Activated CD4-positive, alpha-beta memory T cell treated with anti-CD3 and anti-CD28 coated beads, Interleukin-2, amount 10 ng/mL, durations not matched to agents 7 days and 5 days (primary cell): ENCODE results near the gene ZNF765. TPM values are rescaled to one million over a fixed set of nuclear protein-coding genes. Genes with fewer than 3 reads are reported as not detected.
"Not testable (repeated sequence)": the region's sequence is repeated elsewhere in the genome, so short reads cannot be mapped to it uniquely, and the experiment has no call there.

Source experiments
- CTCF ChIA-PET: fragments of 350-600 bp; sonication (Branson Sonifier 250); formaldehyde crosslinking; loops from one replicate; lab custom pipeline; 2021; ENCODE audit warnings: antibody characterized with exemption, inconsistent platforms; lab: Charles Lee
- POLR2A ChIA-PET: fragments of 350-600 bp; sonication (Branson Sonifier 250); formaldehyde crosslinking; loops from one replicate; lab custom pipeline; 2021; ENCODE audit warnings: antibody characterized with exemption; lab: Charles Lee
- DNase-seq: peaks from one replicate; pipeline ENCODE4 v3.0.0-alpha.2; 2020
- H3K27ac Mint-ChIP-seq: one replicate; pipeline ENCODE4 v1.8.0; 2021; ENCODE audit warnings: mild to moderate bottlenecking, mixed read lengths
- H3K27me3 Mint-ChIP-seq: one replicate; pipeline ENCODE4 v1.8.0; 2021; ENCODE audit warnings: mixed read lengths
- H3K36me3 Mint-ChIP-seq: one replicate; pipeline ENCODE4 v1.8.0; 2021; ENCODE audit warnings: low read depth, mixed read lengths
- H3K4me1 Mint-ChIP-seq: one replicate; pipeline ENCODE4 v1.8.0; 2021; ENCODE audit warnings: mixed read lengths
- H3K4me3 Mint-ChIP-seq: one replicate; pipeline ENCODE4 v1.8.0; 2021; ENCODE audit warnings: mild to moderate bottlenecking, mixed read lengths
- H3K9me3 Mint-ChIP-seq: one replicate; pipeline ENCODE4 v1.8.0; 2021; ENCODE audit warnings: mixed read lengths
- total RNA-seq, 2 experiments: library from RNA; stranded (reverse); gene quantifications; one replicate each; pipeline ENCODE4 v1.2.3, GENCODE V29; 2021

The ZNF765 gene
- total RNA-seq, 2 experiments from 2014 or later, result 11.8 to 12.7 TPM

DNA sequence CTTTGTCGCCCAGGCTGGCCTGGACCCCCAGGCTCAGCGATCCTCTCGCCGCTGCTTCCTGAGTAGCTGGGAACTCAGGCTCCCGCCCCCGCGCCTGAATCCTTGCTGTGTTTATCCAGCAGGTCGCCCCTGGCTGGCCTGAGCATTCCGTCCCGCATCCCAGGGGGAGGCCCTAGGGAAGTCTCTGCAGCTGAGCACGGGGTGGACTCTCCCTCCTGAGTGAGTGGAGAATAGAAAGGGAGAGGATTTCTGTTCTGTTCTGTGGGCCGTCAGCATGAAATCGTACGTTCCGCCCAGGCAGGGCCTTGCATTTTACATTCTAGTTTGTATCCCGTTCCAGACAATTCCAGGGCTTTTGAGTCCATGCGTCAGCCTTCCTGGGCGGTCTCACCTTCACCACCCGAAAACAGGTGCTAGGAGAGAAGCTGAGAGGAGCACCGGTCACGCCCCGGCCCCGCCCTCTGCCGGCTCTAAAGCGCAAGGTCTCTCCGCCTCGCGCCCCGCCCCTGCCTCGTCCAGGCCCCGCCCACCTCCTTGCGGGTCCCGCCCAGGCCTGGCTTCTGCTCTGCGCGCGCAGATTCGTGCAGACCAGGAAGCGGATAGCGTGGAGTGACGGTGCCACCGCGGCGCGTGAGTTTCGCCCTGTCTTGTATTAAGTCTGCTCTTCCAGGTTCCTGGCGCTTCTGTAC, 36.6 kb downstream of the ZNF765 start, which contains the start of gene ZNF761:
ZNF761 (plus strand) TSS at position 586 of the 689 bp plus-strand sequence. CDS start 15,285 bp downstream, outside the sequence.
- Mint-ChIP-seq H3K27me3 (no peaks in the 10 kb centered on the region), H3K4me1 (peaks cover 23% of the 10 kb centered on the region), H3K9me3 (peaks cover 21% of the 10 kb centered on the region), H3K36me3 (peaks cover 52% of the 10 kb centered on the region), H3K27ac (peak within 1 kb of the TSS; percentile 81), H3K4me3 (peak within 1 kb of the TSS; percentile 93)
- ChIA-PET POLR2A (interaction anchor here (1.3 to 1.5 kb wide), 2 partner anchors 43 to 89 kb away, joined by 4 to 7 read pairs; no protein-coding TSS in a partner anchor), CTCF (no interaction called here)
- DNase-seq, result peak; percentile 98

GRCh38 chr19:53432088-53432661, 37.2 kb downstream of the ZNF765 start:
- Mint-ChIP-seq H3K9me3 (peaks cover 23% of the 10 kb centered on the region), H3K27ac (peak overlapping the region; percentile 81), H3K4me1 (peaks cover 23% of the 10 kb centered on the region), H3K27me3 (no peaks in the 10 kb centered on the region), H3K4me3 (peak overlapping the region; percentile 93), H3K36me3 (peaks cover 59% of the 10 kb centered on the region)
- ChIA-PET POLR2A (interaction anchor here (1.1 to 1.5 kb wide), 3 partner anchors 29 to 89 kb away, joined by 3 to 7 read pairs (median 4); no protein-coding TSS in a partner anchor), CTCF (no interaction called here)
- peak; percentile 26 for DNase-seq

GRCh38 chr19:53443809-53444208, 48.9 kb downstream of the ZNF765 start:
- H3K27me3 Mint-ChIP-seq, DNase-seq, H3K27ac Mint-ChIP-seq, H3K4me3 Mint-ChIP-seq, H3K4me1 Mint-ChIP-seq, CTCF ChIA-PET, POLR2A ChIA-PET: not testable (repeated sequence)
- peaks cover 91% of the 10 kb centered on the region for H3K36me3 Mint-ChIP-seq
- H3K9me3 Mint-ChIP-seq, result peaks cover 57% of the 10 kb centered on the region

DNA sequence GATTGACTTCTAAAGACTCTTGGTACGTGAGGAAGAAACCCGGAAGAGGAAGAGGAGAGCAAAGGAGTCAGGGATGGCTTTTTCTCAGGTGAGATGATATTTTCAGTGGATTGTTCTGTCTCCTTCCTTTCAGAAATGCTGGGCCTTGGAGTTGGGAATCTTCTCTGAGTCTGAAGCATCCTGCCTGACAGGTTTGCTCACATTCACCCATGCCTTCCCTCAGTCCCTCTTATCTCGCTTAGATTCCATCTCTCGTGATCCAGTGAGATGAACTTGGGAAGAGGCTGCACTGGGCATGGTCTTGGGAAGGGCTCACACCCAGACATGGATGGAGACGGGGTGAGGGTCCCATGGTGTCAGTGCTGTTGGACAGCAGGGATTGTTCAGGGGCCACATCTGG, 52.2 kb downstream of the ZNF765 start:
- CTCF ChIA-PET, DNase-seq, H3K27me3 Mint-ChIP-seq, POLR2A ChIA-PET, H3K4me1 Mint-ChIP-seq, H3K4me3 Mint-ChIP-seq, H3K27ac Mint-ChIP-seq: not testable (repeated sequence)
- Mint-ChIP-seq H3K36me3 (peaks cover 91% of the 10 kb centered on the region), H3K9me3 (peaks cover 50% of the 10 kb centered on the region)

- CTCF ChIA-PET, result no interaction called here
- Mint-ChIP-seq H3K9me3 (peaks cover 69% of the 10 kb centered on the region), H3K27ac (no peak overlapping the region), H3K36me3 (peaks cover 83% of the 10 kb centered on the region), H3K4me3 (no peak overlapping the region), H3K4me1 (no peaks in the 10 kb centered on the region), H3K27me3 (no peaks in the 10 kb centered on the region)
- POLR2A ChIA-PET, result no interaction called here
- no peak for DNase-seq
These were observed 60.9 kb downstream of the ZNF765 start for GRCh38 chr19:53455828-53456227.

- peaks cover 57% of the 10 kb centered on the region for H3K36me3 Mint-ChIP-seq
These were observed 65.3 kb downstream of the ZNF765 start for GRCh38 chr19:53460131-53460721.

GRCh38 chr19:53461866-53462265, 66.9 kb downstream of the ZNF765 start:
- Mint-ChIP-seq H3K27me3 (peaks cover 4% of the 10 kb centered on the region), H3K9me3 (peaks cover 64% of the 10 kb centered on the region), H3K27ac (no peak overlapping the region)

More at GRCh38 chr19:53460131-53460721, 65.3 kb downstream of the ZNF765 start:
- H3K27ac Mint-ChIP-seq, DNase-seq, H3K27me3 Mint-ChIP-seq, CTCF ChIA-PET, POLR2A ChIA-PET, H3K4me3 Mint-ChIP-seq, H3K4me1 Mint-ChIP-seq: not testable (repeated sequence)
- H3K9me3 Mint-ChIP-seq, result peaks cover 71% of the 10 kb centered on the region

GRCh38 chr19:53462861-53463260, 67.9 kb downstream of the ZNF765 start:
- POLR2A ChIA-PET, result no interaction called here
- Mint-ChIP-seq H3K4me3 (no peak overlapping the region), H3K9me3 (peaks cover 57% of the 10 kb centered on the region), H3K27me3 (peaks cover 4% of the 10 kb centered on the region), H3K27ac (no peak overlapping the region), H3K4me1 (peaks cover 7% of the 10 kb centered on the region), H3K36me3 (peaks cover 41% of the 10 kb centered on the region)
- CTCF ChIA-PET, result interaction anchor here (0.6 kb wide), 1 partner anchor 10 kb away, joined by 4 read pairs; no protein-coding TSS in a partner anchor
- DNase-seq, result no peak

More at GRCh38 chr19:53461866-53462265, 66.9 kb downstream of the ZNF765 start:
- H3K36me3 Mint-ChIP-seq, result peaks cover 44% of the 10 kb centered on the region
- no peak overlapping the region for H3K4me3 Mint-ChIP-seq
- ChIA-PET POLR2A (interaction anchor here (1.1 kb wide), 1 partner anchor 29 kb away, joined by 3 read pairs; no protein-coding TSS in a partner anchor), CTCF (no interaction called here)
- DNase-seq, result no peak
- peaks cover 2% of the 10 kb centered on the region for H3K4me1 Mint-ChIP-seq

DNA sequence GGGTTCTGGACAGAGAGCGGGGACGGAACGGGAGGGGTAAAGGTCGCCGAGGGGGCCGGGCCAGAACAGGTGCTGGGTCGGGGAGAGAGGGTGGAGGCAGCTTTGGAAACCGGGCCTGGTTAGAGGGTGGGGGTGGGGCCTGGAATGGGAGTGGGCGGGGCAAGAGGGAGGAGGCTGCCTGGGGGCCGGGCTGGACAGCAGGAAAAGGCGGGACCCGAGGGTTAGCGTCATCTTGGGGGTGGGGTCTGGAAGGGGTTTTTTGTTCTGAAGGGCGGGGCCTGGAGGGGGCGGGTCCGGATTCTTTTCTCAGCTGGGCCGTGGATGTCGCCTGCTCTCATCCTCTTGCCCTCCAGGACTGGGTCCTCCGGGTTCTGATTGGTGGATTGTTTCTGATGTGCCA, 68.3 kb downstream of the ZNF765 start:
- POLR2A ChIA-PET, result no interaction called here
- Mint-ChIP-seq H3K4me3 (no peak overlapping the region), H3K4me1 (peaks cover 10% of the 10 kb centered on the region), H3K9me3 (peaks cover 54% of the 10 kb centered on the region), H3K27ac (no peak overlapping the region), H3K36me3 (peaks cover 40% of the 10 kb centered on the region), H3K27me3 (peaks cover 4% of the 10 kb centered on the region)
- no peak for DNase-seq
- CTCF ChIA-PET, result interaction anchor here (0.6 kb wide), 1 partner anchor 9 kb away, joined by 4 read pairs; no protein-coding TSS in a partner anchor

GRCh38 chr19:53466726-53467484, 72.0 kb downstream of the ZNF765 start:
- CTCF ChIA-PET, result no interaction called here

GRCh38 chr19:53467485-53468262, 72.7 kb downstream of the ZNF765 start, which contains the start of gene ZNF813:
Gene ZNF813, plus strand, starts transcription at chr19:53467733. Its CDS starts 16,090 bp downstream, at chr19:53483823.
- Mint-ChIP-seq H3K4me3 (peak within 1 kb of the TSS; percentile 84), H3K27me3 (peaks cover 4% of the 10 kb centered on the region), H3K27ac (peak within 1 kb of the TSS; percentile 81), H3K9me3 (peaks cover 35% of the 10 kb centered on the region), H3K4me1 (peaks cover 22% of the 10 kb centered on the region), H3K36me3 (peaks cover 50% of the 10 kb centered on the region)
- DNase-seq, result peak; percentile 96
- POLR2A ChIA-PET, result no interaction called here
- CTCF ChIA-PET, result no interaction called here

More at GRCh38 chr19:53466726-53467484, 72.0 kb downstream of the ZNF765 start:
- no peak for DNase-seq
- Mint-ChIP-seq H3K4me1 (peaks cover 22% of the 10 kb centered on the region), H3K27ac (no peak overlapping the region), H3K9me3 (peaks cover 31% of the 10 kb centered on the region), H3K4me3 (peak overlapping the region; percentile 84), H3K27me3 (peaks cover 4% of the 10 kb centered on the region), H3K36me3 (peaks cover 45% of the 10 kb centered on the region)
- POLR2A ChIA-PET, result no interaction called here

DNA sequence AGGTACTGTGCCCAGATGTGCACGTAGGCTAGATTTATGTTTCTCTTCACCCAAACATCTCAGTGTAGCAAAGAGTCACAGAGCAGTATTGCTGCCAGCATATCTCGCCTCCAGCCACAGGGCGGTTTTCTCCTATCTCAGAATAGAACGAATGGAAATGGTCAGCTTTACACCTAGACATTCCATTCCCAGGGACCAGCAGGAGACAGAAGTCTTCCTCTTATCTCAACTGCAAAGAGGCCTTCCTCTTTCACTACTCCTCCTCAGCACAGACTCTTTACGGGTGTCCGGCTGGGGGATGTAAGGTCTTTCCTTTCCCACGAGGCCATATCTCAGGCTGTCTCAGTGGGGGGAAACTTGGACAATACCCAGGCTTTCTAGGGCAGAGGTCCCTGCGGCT, 73.7 kb downstream of the ZNF765 start:
- POLR2A ChIA-PET, H3K27ac Mint-ChIP-seq, CTCF ChIA-PET, DNase-seq, H3K27me3 Mint-ChIP-seq: not testable (repeated sequence)
- Mint-ChIP-seq H3K9me3 (peaks cover 33% of the 10 kb centered on the region), H3K4me3 (peak overlapping the region; percentile 84), H3K36me3 (peaks cover 47% of the 10 kb centered on the region), H3K4me1 (peaks cover 22% of the 10 kb centered on the region)
